Right lobe of liver (tissue), 4 donors: Measurements from ENCODE around the gene BCOR.

Source experiments
- POLR2A ChIP-seq: fragments of 450-650 bp; IDR thresholded peaks from one replicate; pipeline ENCODE4 v1.6.1; 2017; ENCODE audit warnings: antibody characterized with exemption, mild to moderate bottlenecking
- TF ChIP-seq, protein P1 (sequence below), 4 donors: fragments of 200-600 bp in 3 of 4; fragments of 450-650 bp in 1 of 4; IDR thresholded peaks; one replicate each; pipeline versions ENCODE4 v1.5.1 to v1.8.0; 2016 to 2022; ENCODE audit warnings: antibody characterized with exemption in 4 of 4, mild to moderate bottlenecking in 2 of 4
- donor health status: DM: no; HTN: no; CAD: no.
- donor health status: DM: no; HTN: no; CAD: no.
- donor health status: DM: no; HTN: yes; CAD: no.

DNA sequence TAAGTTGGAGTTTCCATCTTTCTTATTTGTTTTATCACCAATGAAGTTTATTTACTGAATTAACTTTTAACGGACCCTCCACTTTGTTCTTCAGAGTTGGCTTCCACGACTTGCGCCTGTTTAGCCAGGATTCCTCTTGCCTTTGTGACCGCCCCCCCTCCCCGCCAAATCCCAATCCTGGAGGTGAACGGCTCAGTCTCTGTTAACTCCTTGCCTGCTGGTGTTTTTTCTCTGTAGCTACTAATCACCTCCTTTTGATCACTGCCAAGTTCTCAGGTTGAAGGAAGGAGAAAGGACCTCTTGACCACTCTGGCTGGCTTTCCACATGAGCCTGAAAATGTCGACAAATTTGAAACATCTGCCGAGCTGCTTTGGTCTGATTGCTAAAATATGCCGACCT lies 46.8 kb upstream of the BCOR start:
- TF ChIP-seq, protein P1, sequence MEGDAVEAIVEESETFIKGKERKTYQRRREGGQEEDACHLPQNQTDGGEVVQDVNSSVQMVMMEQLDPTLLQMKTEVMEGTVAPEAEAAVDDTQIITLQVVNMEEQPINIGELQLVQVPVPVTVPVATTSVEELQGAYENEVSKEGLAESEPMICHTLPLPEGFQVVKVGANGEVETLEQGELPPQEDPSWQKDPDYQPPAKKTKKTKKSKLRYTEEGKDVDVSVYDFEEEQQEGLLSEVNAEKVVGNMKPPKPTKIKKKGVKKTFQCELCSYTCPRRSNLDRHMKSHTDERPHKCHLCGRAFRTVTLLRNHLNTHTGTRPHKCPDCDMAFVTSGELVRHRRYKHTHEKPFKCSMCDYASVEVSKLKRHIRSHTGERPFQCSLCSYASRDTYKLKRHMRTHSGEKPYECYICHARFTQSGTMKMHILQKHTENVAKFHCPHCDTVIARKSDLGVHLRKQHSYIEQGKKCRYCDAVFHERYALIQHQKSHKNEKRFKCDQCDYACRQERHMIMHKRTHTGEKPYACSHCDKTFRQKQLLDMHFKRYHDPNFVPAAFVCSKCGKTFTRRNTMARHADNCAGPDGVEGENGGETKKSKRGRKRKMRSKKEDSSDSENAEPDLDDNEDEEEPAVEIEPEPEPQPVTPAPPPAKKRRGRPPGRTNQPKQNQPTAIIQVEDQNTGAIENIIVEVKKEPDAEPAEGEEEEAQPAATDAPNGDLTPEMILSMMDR (IDR thresholded peaks at IDR 0.05), result no peak
- TF ChIP-seq POLR2A, result no peak
